ENCODE measurements around the gene PHYHIPL. TPM values are rescaled to one million over a fixed set of nuclear protein-coding genes. Genes with fewer than 3 reads are reported as not detected.
A peak's percentile ranks its signal among the peaks of the same experiment; 100 is the strongest.

PHYHIPL gene
- total RNA-seq, 2 donors from 2014 or later = 0.44 to 0.68 TPM

- H3K27ac ChIP-seq (ENCODE audit: low read depth, low read length) = no peak overlapping the region
- H3K9ac ChIP-seq (ENCODE audit: extremely low read depth, low read length, poor library complexity, severe bottlenecking) = no peak overlapping the region
These were observed 57.8 kb downstream of the PHYHIPL start for GRCh38 chr10:59234194-59234593.

GRCh38 chr10:59234816-59235429 is 58.5 kb downstream of the PHYHIPL start:
- peak; percentile 46 for DNase-seq
- no peaks in the 10 kb centered on the region for H3K4me1 ChIP-seq (ENCODE audit: control insufficient read depth, insufficient read depth, low read length)
- no peaks in the 10 kb centered on the region for H3K27me3 ChIP-seq (ENCODE audit: control insufficient read depth, insufficient read depth, low read length, poor library complexity, severe bottlenecking)
- peak; percentile 84 for TF ChIP-seq CTCF (conservative IDR thresholded peaks at IDR 0.05)
- Mint-ChIP-seq H3K4me1 (no peaks in the 10 kb centered on the region), H3K9me3 (peaks cover 5% of the 10 kb centered on the region), H3K27me3 (ENCODE audit: insufficient read depth) (no peaks in the 10 kb centered on the region), H3K36me3 (ENCODE audit: low read depth) (no peaks in the 10 kb centered on the region), H3K27ac (no peak overlapping the region), H3K4me3 (no peak overlapping the region)
- H3K27ac ChIP-seq (ENCODE audit: low read depth, low read length) = no peak overlapping the region
- no peak overlapping the region for H3K9ac ChIP-seq (ENCODE audit: extremely low read depth, low read length, poor library complexity, severe bottlenecking)
- peaks cover 17% of the 10 kb centered on the region for H3K9me3 ChIP-seq (ENCODE audit: control insufficient read depth, low read length)
- H3K4me3 ChIP-seq (ENCODE audit: low read length) = no peak overlapping the region
- H3K36me3 ChIP-seq (ENCODE audit: control insufficient read depth, insufficient read depth, low read length) = peaks cover 8% of the 10 kb centered on the region

More at GRCh38 chr10:59234194-59234593, 57.8 kb downstream of the PHYHIPL start:
- Histone ChIP-seq H3K27me3 (ENCODE audit: control insufficient read depth, insufficient read depth, low read length, poor library complexity, severe bottlenecking) (no peaks in the 10 kb centered on the region), H3K36me3 (ENCODE audit: control insufficient read depth, insufficient read depth, low read length) (peaks cover 8% of the 10 kb centered on the region), H3K4me3 (ENCODE audit: low read length) (no peak overlapping the region), H3K9me3 (ENCODE audit: control insufficient read depth, low read length) (peaks cover 10% of the 10 kb centered on the region), H3K4me1 (ENCODE audit: control insufficient read depth, insufficient read depth, low read length) (no peaks in the 10 kb centered on the region)
- Mint-ChIP-seq H3K27ac (no peak overlapping the region), H3K36me3 (ENCODE audit: low read depth) (no peaks in the 10 kb centered on the region), H3K4me3 (no peak overlapping the region), H3K4me1 (no peaks in the 10 kb centered on the region), H3K27me3 (ENCODE audit: insufficient read depth) (no peaks in the 10 kb centered on the region), H3K9me3 (peaks cover 5% of the 10 kb centered on the region)
- no peak for TF ChIP-seq CTCF (conservative IDR thresholded peaks at IDR 0.05)
- no peak for DNase-seq
- WGBS, 2 experiments (ENCODE audit: insufficient coverage in 1 of 2, insufficient read length in 1 of 2) = 67 to 83% methylated on average over 1 to 2 of the region's 3 CpGs

- Mint-ChIP-seq H3K36me3 (ENCODE audit: low read depth) (no peaks in the 10 kb centered on the region), H3K9me3 (peaks cover 5% of the 10 kb centered on the region), H3K4me1 (no peaks in the 10 kb centered on the region), H3K27me3 (ENCODE audit: insufficient read depth) (no peaks in the 10 kb centered on the region), H3K27ac (no peak overlapping the region), H3K4me3 (no peak overlapping the region)
- 90% methylated on average over 2 to 4 of the region's 4 CpGs for WGBS, 2 experiments (ENCODE audit: insufficient coverage in 1 of 2, insufficient read length in 1 of 2)
- no peaks in the 10 kb centered on the region for H3K4me1 ChIP-seq (ENCODE audit: control insufficient read depth, insufficient read depth, low read length)
- H3K4me3 ChIP-seq (ENCODE audit: low read length) = no peak overlapping the region
- DNase-seq = no peak
- H3K9me3 ChIP-seq (ENCODE audit: control insufficient read depth, low read length) = peaks cover 19% of the 10 kb centered on the region
- no peaks in the 10 kb centered on the region for H3K27me3 ChIP-seq (ENCODE audit: control insufficient read depth, insufficient read depth, low read length, poor library complexity, severe bottlenecking)
- H3K36me3 ChIP-seq (ENCODE audit: control insufficient read depth, insufficient read depth, low read length) = peaks cover 8% of the 10 kb centered on the region
- H3K27ac ChIP-seq (ENCODE audit: low read depth, low read length) = no peak overlapping the region
- H3K9ac ChIP-seq (ENCODE audit: extremely low read depth, low read length, poor library complexity, severe bottlenecking) = no peak overlapping the region
- TF ChIP-seq CTCF (conservative IDR thresholded peaks at IDR 0.05) = no peak
These were observed 59.7 kb downstream of the PHYHIPL start for GRCh38 chr10:59236064-59236697.
